GM18873 (cell line): ENCODE data around the gene TCN2.
"Not testable (repeated sequence)": the region's sequence is repeated elsewhere in the genome, so short reads cannot be mapped to it uniquely, and the experiment has no call there.

Experiments used
- ATAC-seq: cut with Tn5 transposase; IDR thresholded peaks from one replicate; pipeline ENCODE4 v1.9.1; 2021; ENCODE audit warnings: mild to moderate bottlenecking, moderate library complexity, moderate number of reproducible peaks; ENCODE audit not compliant: unreplicated experiment, low FRiP score

TCN2 gene

DNA sequence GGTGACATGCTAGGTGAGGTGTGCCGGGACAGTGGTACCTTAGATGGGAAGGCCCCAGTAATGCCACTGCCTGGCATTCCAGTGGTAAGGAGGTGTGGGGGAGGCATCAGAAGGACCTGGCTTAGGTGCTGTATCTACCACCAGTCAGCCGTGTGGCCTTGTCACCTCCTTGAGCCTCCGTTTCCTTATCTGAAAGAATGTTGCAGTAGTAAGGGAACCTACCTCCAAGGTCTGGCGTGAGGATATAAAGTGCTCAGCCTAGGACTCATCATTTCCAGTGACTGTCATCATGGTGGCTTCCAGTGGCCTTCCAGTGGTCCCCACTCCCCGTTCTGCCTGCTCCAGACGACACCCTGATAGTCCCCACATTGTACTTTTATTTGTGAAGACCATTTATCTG, 67.5 kb downstream of the TCN2 start:
- no peak for ATAC-seq

- ATAC-seq = no peak
Observed at GRCh38 chr22:30675436-30675835, 68.5 kb downstream of the TCN2 start.

DNA sequence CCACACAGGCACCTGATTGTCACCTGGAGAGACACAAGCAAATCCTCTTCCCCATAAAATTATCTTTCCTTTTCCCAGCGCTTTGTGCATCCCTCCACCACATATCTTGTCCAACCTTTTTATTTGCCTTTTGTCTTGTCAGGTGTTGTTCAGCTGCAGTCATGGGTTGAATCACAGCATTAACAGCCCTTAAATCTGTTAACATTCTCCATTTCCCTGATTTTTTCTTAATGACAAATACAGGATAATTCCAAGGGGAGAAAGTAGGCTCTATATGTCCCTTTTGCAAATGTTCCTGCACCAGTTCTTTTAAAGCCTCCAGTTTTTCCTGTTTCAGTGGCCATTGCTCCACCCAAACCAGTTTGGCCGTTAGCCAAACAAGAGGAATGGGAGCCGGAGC, 69.6 kb downstream of the TCN2 start:
- not testable (repeated sequence) for ATAC-seq
